Stimulated activated naive CD4-positive, alpha-beta T cell (primary cell): ENCODE measurements around the gene CYP4V2.
"Not testable (repeated sequence)": the region's sequence is repeated elsewhere in the genome, so short reads cannot be mapped to it uniquely, and the experiment has no call there.

Source experiments
- DNase-seq, 6 experiments: peaks; one replicate each; lab custom pipeline; 2025; lab: John Stamatoyannopoulos, UW

The CYP4V2 gene

DNA sequence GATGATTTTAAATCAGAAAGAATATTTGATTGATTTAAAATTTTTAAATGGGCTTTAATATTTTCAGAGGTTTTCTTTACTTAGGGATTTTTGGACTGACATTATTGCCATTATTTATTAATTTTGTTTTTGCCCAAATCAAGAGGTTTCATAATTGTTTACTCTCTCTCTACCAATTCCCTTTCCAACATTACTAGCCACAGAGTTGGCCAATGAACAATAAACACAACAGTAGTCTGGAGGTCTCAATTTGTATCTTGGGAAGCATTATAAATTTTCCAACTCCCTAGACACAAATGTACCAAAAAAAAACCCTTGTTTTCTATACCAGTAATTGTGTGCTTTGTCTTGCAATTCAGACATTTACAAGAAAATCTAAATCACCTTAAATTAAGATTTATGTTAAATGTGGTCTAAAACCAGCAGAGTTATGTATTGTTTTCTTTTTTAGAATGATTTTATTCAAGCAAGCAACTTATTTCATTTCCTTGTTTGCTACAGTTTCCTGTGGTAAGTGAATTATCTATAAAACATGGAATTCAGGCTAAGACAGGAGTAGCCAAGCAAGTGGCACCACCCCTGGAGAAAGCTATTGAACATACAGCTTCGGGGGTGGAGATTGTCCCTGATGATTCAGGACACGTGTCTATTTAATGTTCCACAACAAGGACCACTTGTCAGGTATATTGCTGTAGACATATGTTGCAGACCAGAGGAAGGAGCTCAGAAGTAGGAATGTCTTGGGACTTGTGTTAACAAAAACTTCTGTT is 36.6 kb downstream of the CYP4V2 start:
- DNase-seq, result no peak

DNA sequence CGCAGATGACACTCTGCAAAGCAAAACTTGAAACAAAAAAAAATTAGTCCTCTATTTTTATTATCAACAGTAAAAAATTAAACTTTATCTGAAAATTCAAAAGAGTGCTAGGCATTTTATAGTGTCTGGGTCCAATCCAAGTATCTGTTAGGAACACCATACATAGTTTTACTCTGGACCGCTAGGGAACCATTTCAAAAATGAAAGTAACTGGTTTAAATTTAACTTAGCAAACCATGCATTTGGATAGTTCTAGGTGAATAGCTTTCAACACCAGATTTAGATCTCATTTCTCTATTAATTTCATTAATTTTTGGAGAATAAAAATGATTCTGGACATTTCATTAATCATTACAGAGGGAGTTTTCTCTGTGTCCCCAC is 37.1 kb downstream of the CYP4V2 start:
- DNase-seq, result no peak

DNA sequence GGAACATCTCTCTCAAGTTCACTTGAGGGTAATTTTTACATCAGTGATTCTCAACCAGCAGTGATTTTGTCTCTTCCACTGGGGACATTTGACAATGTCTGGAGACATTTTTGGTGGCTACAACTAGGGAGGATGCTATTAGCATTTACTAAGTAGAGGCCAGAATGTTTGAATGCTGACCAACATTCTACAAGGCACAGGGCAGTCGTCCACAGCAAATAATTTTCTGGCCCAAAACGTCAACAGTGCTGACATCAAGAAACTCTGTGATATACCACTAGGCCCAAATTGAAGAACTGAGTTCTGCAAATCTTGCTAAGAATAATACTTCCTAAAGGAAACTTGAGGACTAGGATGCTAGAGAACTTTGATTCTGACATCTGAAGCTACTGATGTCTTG is 43.0 kb downstream of the CYP4V2 start:
- DNase-seq, result no peak

DNA sequence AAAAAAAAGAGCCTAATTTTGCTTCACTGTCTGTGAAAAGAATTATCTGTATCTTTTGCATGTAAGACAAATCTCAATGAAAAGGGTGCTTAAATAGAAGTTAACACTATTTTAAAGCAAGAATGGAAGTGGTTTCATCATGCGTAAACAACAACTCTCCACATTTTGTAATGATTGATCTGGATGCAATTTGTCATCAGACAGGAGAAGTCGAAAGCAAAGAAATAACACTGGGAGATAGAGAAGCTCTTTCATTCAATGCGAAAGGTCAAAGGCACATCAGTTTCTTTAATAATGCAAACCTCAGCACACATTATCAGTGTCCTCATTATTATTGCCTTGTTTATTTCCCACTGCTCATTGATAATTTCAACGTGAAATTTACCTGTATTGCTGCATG is 44.8 kb downstream of the CYP4V2 start:
- DNase-seq, result no peak

DNA sequence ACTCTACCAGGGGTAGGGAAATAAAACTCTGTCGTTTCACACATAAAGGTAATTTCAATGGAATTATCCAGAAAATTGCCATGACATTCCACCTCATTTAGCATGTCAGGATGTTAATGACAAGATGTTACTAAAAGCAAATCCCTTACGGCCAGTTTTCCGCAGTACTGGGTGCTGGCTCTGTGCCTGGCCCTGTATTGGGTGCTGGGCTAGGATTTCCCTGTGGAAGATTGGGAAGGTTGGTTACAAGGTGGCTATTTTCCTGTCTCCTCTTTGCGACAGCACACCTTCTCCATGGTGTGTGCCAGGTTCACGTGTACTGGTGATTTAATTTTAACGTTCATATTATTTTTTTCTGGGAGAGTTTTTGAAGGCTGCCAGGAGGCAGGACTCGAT is 49.1 kb downstream of the CYP4V2 start:
- no peak for DNase-seq

DNA sequence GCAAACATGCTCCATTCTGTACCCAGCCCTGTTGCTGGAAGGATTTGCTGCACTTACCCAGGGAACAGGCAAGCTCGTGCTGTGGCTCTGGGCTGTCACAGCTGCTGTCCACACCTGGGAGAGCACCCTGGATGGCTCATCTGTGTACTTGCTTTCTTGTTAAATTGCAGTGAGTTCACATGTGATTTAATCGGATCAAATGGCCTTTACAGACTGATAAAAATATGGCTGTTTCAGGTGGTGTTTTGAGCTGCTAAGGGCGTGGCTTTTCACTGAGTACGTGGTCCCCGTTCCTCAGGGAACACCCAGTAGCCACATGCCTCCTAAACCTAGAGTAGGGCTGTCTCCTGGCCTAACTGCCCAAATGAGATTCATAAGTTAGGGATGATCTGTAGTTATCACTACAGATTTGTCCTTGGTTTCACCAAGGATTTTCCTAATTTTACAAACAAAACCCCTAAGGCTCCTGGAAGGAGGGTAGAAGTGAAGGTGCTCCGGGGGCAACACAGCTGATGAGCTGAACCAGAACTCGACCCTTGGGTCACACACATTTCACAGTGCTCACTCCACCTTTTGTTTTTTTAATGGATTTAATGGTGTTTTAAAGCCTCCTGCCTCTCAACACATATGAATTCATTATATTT is 49.6 kb downstream of the CYP4V2 start:
- DNase-seq, result no peak

DNA sequence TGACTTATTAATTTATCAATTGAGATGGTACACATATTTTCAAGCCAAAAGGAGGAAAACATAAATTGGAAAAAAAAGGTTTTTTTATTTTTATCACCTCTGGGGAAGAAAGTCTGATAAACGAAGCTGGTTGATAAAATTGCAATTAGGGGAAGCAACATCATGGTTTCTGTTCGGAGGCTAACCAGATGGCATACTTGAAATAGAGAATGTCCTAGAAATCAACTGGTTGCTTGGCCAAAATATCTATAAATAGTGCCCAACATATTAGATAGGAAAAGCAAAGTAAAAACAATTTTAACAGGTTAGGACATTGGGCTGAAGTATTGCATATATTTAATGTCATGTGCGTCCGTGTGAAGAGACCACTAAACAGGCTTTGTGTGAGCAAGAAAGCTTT is 50.2 kb downstream of the CYP4V2 start:
- DNase-seq, result no peak

DNA sequence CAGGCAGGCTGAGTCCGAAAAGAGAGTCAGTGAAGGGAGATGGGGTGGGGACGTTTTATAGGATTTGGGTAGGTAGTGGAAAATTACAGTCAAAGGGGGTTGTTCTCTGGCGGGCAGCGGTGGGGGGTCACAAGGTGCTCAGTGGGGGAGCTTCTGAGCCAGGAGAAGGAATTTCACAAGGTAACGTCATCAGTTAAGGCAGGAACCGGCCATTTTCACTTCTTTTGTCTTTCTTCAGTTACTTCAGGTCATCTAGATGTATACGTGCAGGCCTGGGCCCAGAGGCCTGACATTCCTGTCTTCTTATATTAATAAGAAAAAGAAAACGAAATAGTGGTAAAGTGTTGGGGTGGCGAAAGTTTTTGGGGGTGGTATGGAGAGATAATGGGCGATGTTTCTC is 50.7 kb downstream of the CYP4V2 start:
- not testable (repeated sequence) for DNase-seq

DNA sequence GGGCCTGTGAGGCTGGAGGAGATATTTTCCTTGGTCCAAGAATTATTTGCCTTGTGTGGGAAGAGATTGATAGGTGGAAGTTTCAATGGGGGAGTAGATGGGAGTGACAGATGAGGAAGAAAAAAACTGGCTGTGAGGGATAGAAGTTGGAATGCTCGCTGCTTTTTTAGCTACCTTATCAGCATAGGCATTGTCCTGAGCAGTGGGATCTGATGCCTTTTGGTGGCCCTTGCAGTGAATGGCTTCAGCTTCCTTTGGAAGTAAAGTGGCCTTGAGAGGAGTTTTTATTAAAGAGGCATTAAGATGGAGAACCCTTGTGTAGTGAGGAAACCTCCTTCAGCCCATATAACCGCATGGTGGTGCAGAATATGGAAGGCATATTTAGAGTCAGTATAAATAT is 52.0 kb downstream of the CYP4V2 start:
- no peak for DNase-seq

DNA sequence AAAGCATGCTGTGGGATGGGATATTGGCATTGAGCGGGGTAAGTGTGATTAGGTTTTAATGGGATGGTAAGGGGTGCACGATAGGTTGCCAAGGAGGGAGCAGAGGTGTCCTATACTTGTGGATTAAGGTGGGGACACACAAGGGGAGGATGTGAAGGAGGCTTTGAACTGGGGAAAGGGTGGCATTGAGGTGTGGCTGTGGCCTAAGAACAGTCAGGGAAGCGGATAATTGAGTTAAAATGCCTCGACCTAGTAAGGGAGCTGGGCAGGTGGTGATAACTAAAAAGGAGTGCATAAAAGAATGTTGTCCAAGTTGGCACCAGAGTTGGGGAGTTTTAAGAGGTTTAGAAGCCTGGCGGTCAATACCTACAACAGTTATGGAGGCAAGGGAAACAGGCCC is 53.5 kb downstream of the CYP4V2 start:
- DNase-seq, result no peak

DNA sequence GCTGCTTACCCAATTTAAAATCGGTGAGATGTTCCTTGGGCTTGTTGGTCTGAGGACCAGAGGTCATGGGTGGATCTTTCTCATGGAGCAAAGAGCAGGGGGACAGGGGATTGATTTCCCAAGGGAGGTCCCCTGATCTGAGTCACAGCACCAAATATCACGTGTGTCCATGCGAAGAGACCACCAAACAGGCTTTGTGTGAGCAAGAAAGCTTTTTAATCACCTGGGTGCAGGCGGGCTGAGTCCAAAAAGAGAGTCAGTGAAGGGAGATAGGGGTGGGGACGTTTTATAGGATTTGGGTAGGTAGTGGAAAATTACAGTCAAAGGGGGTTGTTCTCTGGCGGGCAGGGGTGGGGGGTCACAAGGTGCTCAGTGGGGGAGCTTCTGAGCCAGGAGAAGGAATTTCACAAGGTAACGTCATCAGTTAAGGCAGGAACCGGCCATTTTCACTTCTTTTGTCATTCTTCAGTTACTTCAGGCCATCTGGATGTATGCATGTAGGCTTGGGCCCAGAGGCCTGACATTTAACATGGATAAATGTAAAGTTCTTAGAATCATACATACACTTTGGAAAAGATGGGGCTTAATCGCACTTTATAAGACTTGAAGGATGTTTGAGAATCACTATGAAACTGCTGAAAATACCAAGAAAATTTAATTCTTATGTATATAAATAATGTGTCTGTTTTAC is 55.8 kb downstream of the CYP4V2 start:
- DNase-seq, result not testable (repeated sequence)

DNA sequence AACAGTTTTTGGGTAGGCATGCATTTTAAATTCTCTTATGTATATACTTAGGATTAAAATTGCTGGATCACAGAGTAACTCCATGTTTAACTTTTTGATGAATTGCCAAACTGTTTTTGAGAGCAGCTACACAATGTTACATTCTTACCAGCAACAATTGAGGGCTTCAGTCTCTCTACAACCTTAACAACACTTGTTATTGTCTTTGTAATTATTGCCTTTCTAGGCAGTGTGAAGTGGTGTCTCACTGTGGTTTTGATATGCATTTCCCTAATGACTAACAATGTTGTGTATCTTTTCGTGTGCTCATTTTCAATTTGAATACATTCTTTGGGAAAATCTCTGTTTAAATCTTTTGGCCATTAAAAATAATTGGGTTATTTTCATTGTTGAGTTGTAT is 57.3 kb downstream of the CYP4V2 start:
- no peak for DNase-seq

DNA sequence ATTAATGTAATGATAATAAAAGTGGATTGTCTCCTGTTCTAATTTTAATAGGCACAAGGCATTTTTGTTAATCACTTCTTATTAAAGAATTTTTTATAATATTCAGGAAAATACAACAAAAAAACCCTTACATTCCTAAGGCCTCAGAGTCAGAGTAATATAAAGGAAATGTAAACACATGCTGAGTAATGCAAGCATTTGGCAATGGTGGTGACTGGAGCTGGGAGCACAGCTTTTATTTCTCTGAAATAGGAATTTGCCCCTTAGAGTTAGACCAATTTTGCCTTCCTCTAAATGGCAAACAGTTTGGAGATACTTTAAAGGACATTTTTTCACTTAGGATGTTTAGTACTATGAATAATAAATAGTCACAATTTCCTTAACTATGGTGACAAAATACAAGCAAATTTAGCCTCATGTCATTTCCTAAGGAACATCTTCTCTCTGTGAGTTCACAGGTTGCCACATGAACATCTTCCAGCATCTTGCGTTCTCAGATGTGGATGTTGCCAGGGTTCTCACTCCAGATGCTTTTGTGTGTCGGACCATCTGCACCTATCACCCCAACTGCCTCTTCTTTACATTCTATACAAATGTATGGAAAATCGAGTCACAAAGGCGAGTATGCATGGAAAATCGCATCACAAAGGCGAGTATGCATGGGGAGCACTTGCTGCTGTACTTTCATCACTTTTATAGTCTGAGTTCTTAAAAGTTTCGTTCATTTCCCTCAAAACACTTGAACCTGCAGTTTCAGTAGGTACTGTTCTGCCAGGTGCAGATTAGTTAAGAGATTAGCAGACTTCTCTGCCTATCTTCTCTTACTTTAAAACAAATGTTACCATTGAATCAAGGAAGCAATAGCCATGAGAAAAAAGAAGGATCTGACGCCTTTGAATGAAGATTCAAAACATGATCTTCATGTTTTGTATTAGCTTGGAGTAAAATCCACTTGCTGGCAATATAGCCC is 58.7 kb downstream of the CYP4V2 start:
- DNase-seq, result no peak

DNA sequence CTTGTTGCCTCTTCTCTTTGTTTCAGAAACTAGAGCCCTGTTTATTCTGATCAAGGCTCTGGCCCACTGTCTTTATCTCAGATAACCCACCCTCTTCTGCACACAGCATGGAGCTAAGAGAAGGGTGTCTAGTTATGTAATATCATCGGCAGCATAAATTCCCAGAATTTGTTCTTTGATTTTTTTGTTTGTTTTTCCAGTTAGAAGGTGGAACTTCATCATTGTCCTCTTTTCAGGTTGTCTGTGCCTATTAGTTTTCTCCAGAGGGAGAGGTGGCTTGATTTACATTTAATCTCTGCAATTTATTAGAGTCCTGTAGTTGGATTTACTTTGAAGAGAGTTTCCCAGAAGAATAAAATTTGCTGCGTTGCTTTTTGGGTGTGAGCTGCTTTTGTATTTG is 59.4 kb downstream of the CYP4V2 start:
- DNase-seq, result no peak

DNA sequence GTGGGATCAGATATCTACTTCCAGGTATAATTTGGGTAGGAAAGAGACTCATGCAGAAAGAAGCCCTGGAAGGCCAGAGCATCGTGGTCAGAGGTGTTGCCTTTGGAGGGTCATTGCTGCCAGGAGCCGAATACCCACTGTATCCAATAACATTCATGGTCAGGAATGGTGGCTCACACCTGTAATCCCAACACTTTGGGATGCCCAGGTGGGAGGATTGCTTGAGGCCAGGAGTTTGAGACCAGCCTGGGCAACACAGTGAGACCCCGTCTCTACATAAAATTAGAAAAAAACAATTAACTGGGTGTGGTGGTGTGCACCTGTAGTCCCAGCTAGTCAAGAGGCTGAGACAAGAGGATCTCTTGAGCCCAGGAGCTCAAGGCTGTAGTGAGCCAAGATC is 63.8 kb downstream of the CYP4V2 start:
- DNase-seq, result no peak

DNA sequence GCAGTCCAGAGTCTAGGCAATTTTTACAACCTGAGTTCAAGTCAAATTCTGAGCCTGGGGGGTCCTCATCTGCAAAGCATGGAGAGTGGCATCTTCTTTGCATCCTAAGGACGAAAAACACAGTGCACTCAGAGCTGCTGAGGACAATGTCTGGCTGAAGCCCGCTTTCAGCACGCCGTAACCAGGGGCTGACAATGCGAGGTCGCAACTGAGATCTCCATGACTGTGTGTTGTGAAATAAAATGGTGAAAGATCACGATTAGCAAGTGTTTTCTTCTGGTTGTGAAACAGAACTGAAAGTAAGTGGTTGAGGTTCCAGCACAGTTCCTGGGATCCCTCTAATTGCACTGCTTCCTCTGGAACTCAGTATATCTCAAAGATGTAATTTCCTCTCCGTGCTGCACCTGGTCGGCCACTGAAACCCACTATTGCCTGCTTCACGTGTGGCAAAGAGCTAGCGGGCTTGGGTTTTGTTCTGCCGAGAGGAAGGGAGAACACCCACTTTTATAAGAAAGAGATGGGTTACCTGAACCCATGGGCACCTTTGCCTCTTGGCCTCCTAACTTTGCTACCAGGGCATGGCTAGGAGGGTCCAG is 66.9 kb downstream of the CYP4V2 start:
- DNase-seq, result no peak

DNA sequence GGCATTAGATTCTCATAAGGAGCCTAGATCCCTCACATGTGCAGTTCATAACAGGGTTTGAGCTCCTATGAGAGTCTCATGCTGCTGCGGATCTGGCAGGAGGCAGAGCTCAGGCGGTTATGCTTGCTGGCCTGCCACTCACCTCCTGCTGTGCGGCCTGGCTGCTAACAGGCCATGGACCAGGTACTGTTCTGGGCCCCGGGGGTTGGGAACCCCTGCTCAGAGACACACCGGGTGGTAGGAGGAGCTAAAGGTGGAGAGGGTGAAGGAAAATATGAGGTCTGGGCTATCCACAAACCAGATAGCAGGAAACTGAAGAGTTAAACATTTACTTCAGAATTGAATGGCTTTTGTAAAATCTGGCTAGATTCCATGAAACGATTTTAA is 68.7 kb downstream of the CYP4V2 start:
- DNase-seq, result no peak
